ENCODE data around the gene SFMBT2. TPM values are rescaled to one million over a fixed set of nuclear protein-coding genes. Genes with fewer than 3 reads are reported as not detected.

Gene SFMBT2
- total and polyA plus RNA-seq, 2 of the 4 experiments (the other 2 are of a cell fraction): 0.70 to 1.3 TPM

- no peak overlapping the region for H3K4ac ChIP-seq (ENCODE audit: low read depth, low read length)
- no peak overlapping the region for H4K8ac ChIP-seq (ENCODE audit: low read depth in 2 of 2, low read length in 2 of 2)
- no peaks in the 10 kb centered on the region for H3K79me1 ChIP-seq (ENCODE audit: low read depth in 1 of 2, low read length in 2 of 2)
- intact Hi-C loops (cut with micrococcal nuclease) (no loop called here), dilution Hi-C loops (cut with HindIII; ENCODE audit: low sequenced_read_pairs, unreplicated experiment) (no loop called here), in situ Hi-C loops (cut with MboI; ENCODE audit: low sequenced_read_pairs) (no loop called here)
- H3K23ac ChIP-seq (ENCODE audit: low read depth, low read length): no peak overlapping the region
- H3K9me1 ChIP-seq (ENCODE audit: insufficient read depth, low read length): no peaks in the 10 kb centered on the region
- H3K14ac ChIP-seq (replicated peaks; ENCODE audit: low read depth, low read length): no peak overlapping the region
- 83% methylated on average over 1 of the region's 12 CpGs; no CpG with 5 or more reads in 1 of the 2 experiments for WGBS, 2 experiments (ENCODE audit: extremely low coverage in 2 of 2, insufficient read length in 1 of 2)
- H2BK15ac ChIP-seq (ENCODE audit: low read depth, low read length): no peak overlapping the region
- no peak for ATAC-seq (ENCODE audit: low read depth)
- H2AK5ac ChIP-seq (ENCODE audit: low read depth, low read length): no peak overlapping the region
- no peak overlapping the region for H2AFZ ChIP-seq (replicated peaks; ENCODE audit: low read length, poor library complexity)
- H3K27ac ChIP-seq (ENCODE audit: insufficient read depth, low read length): no peak overlapping the region
- no peak overlapping the region for H4K5ac ChIP-seq (ENCODE audit: low read depth, low read length)
- no peak overlapping the region for H4K91ac ChIP-seq (ENCODE audit: insufficient read depth, low read depth, low read length)
- no peak overlapping the region for H2BK20ac ChIP-seq (ENCODE audit: low read depth, low read length)
- no peaks in the 10 kb centered on the region for H3K27me3 ChIP-seq (ENCODE audit: control insufficient read depth, insufficient read depth, low read length)
- no peak overlapping the region for H3K56ac ChIP-seq (ENCODE audit: extremely low read depth, insufficient read depth, low read length)
- H3K4me2 ChIP-seq (ENCODE audit: low read depth, low read length): no peak overlapping the region
- H3K36me3 ChIP-seq (ENCODE audit: control insufficient read depth, insufficient read depth, low read length): no peaks in the 10 kb centered on the region; the same call in 1 of the 2 replicates
- peaks cover 2% of the 10 kb centered on the region; the same call in 1 of the 2 replicates for H3K9me3 ChIP-seq (ENCODE audit: control insufficient read depth, insufficient read depth, low read length)
- TF ChIP-seq CHD1 (IDR thresholded peaks at IDR 0.05; ENCODE audit: low read depth, low read length) (no peak), RCOR1 (IDR thresholded peaks at IDR 0.05; ENCODE audit: insufficient replicate concordance, low read length) (no peak), CEBPB (IDR thresholded peaks at IDR 0.05; ENCODE audit: low read depth, low read length) (no peak), BHLHE40 (IDR thresholded peaks at IDR 0.05; ENCODE audit: low read depth, low read length) (no peak), CTCF (conservative IDR thresholded peaks at IDR 0.05; ENCODE audit: low read depth, low read length) (no peak), FOS (IDR thresholded peaks at IDR 0.05; ENCODE audit: low read depth, low read length) (no peak), MAZ (IDR thresholded peaks at IDR 0.05; ENCODE audit: borderline replicate concordance, low read depth, low read length) (no peak), MAFK (IDR thresholded peaks at IDR 0.05; ENCODE audit: low read depth, low read length) (no peak)
- H3K9ac ChIP-seq (ENCODE audit: low read depth, low read length): no peak overlapping the region
- no peak for DNase-seq
- H3K18ac ChIP-seq (ENCODE audit: low read depth, low read length): no peak overlapping the region
- H2BK5ac ChIP-seq (ENCODE audit: low read depth, low read length, poor library complexity, severe bottlenecking): no peak overlapping the region
- H2AK9ac ChIP-seq (replicated peaks; ENCODE audit: low read depth, low read length, poor library complexity): no peak overlapping the region
- POLR2A ChIA-PET (ENCODE audit: unreplicated experiment): no interaction called here
- H4K20me1 ChIP-seq (ENCODE audit: insufficient read depth, low read length): no peaks in the 10 kb centered on the region
- H3K4me3 ChIP-seq (ENCODE audit: insufficient read depth, low read depth, low read length): no peak overlapping the region
- no peak overlapping the region for H2BK120ac ChIP-seq (ENCODE audit: low read depth, low read length)
- no peaks in the 10 kb centered on the region for H3K4me1 ChIP-seq (ENCODE audit: control insufficient read depth, insufficient read depth, low read length)
- CTCF ChIA-PET: no interaction called here
- no TSS peak for BruUV-seq (replicated peaks)
These were observed 231.3 kb downstream of the SFMBT2 start for GRCh38 chr10:7179536-7179935.

All from IMR-90 (cell line).